Kidney epithelial cell (primary cell): ENCODE data around the gene AARSD1. TPM values are rescaled to one million over a fixed set of nuclear protein-coding genes. Genes with fewer than 3 reads are reported as not detected.

Experiments used
- DNase-seq: peaks from one replicate; pipeline ENCODE4 v3.0.0-alpha.2; 2010; ENCODE audit warnings: low read depth
- H3K27me3 ChIP-seq: 2 replicates; pipeline ENCODE4 v1.6.0; 2011; ENCODE audit warnings: low read length; ENCODE audit not compliant: control insufficient read depth, insufficient read depth
- H3K36me3 ChIP-seq: 2 replicates; pipeline ENCODE4 v1.5.1; 2011; ENCODE audit warnings: low read length; ENCODE audit not compliant: control insufficient read depth, insufficient read depth
- H3K4me3 ChIP-seq: 2 replicates; pipeline ENCODE4 v1.5.1; 2011; ENCODE audit warnings: low read depth, mild to moderate bottlenecking, control low read depth, low read length
- CTCF ChIP-seq: IDR thresholded peaks from 2 replicates; pipeline ENCODE4 v1.5.1; 2011; ENCODE audit warnings: mild to moderate bottlenecking, moderate library complexity, low read length, control low read depth, inconsistent platforms; ENCODE audit not compliant: insufficient read depth, poor library complexity, severe bottlenecking
- total RNA-seq: library from RNA; depleted of rRNA; stranded (reverse); fragments of >200 nt; gene quantifications from 2 replicates; pipeline ENCODE4 v1.2.3, GENCODE V29; 2015

Gene AARSD1
- total RNA-seq, 1 donor from 2014 or later: 40.0 TPM

DNA sequence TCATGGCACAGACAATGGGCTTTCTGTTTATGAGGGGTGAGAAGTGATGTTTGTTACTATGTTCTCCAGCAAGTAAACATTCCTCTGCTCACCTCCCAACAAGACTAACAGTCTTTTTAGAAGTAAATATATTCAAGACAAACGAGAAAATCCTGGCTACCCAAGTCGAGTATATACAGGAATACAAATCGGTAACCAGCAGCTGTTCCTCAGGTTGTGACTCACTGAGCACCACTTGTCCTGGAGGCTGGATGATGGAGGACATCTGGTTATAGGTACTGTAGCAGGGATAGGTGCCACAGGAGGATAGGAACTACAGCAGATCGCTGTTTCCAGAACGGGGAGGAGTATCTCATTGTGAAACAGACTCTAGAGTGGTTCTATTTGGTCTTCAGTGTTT is 28.6 kb upstream of the AARSD1 start:
- TF ChIP-seq CTCF: no peak
- Histone ChIP-seq H3K4me3 (no peak overlapping the region), H3K36me3 (peaks cover 5% of the 10 kb centered on the region), H3K27me3 (no peaks in the 10 kb centered on the region)
- DNase-seq: no peak

DNA sequence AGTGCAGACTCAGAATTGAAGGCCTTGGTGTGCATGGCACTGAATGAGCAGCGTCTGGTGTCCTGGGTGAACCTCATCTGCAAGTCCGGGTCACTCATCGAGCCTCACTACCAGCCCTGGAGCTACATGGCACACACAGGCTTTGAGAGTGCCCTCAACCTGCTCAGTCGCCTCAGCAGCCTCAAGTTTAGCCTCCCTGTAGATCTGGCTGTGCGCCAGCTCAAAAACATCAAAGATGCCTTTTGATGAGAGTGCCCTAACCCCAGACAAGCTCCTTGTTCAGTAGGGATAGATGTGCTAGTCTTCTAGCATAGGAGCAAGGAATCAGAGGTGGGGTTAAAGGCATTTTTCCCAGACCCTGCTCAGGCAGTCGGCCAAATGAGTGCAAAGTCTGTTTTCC is 27.2 kb upstream of the AARSD1 start:
- TF ChIP-seq CTCF: no peak
- Histone ChIP-seq H3K27me3 (no peaks in the 10 kb centered on the region), H3K4me3 (no peak overlapping the region), H3K36me3 (peaks cover 5% of the 10 kb centered on the region)
- no peak for DNase-seq

- no peak for DNase-seq
- Histone ChIP-seq H3K36me3 (peaks cover 6% of the 10 kb centered on the region), H3K4me3 (no peak overlapping the region), H3K27me3 (no peaks in the 10 kb centered on the region)
- no peak for TF ChIP-seq CTCF
These were observed 25.7 kb upstream of the AARSD1 start for GRCh38 chr17:42989726-42990652.

DNA sequence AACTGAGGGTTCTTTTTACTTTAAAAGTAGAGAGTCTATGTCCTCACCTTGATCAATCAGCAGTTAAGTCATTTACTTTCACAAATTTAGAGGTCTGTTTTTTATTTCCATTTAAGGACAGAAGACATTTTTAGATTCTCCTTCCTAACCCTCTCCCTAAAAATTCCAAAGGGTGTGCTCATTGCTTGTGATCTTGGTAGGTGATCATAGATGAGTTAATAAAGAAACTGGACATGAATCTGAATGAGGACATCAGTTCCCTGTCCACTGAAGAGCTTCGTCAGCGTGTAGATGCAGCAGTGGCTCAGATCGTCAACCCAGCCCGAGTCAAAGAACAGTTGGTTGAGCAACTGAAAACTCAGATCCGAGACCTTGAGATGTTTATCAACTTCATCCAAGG is 24.9 kb upstream of the AARSD1 start:
- DNase-seq: no peak
- no peak overlapping the region for H3K4me3 ChIP-seq

GRCh38 chr17:42985225-42985624 is 21.0 kb upstream of the AARSD1 start:
- DNase-seq: no peak
- Histone ChIP-seq H3K36me3 (peaks cover 2% of the 10 kb centered on the region), H3K4me3 (no peak overlapping the region), H3K27me3 (no peaks in the 10 kb centered on the region)
- TF ChIP-seq CTCF: no peak

More for the DNA sequence above, 24.9 kb upstream of the AARSD1 start:
- Histone ChIP-seq H3K27me3 (no peaks in the 10 kb centered on the region), H3K36me3 (peaks cover 5% of the 10 kb centered on the region)
- no peak for TF ChIP-seq CTCF

- Histone ChIP-seq H3K36me3 (peaks cover 2% of the 10 kb centered on the region), H3K27me3 (no peaks in the 10 kb centered on the region), H3K4me3 (no peak overlapping the region)
- no peak for DNase-seq
- TF ChIP-seq CTCF: no peak
These were observed 18.0 kb upstream of the AARSD1 start for GRCh38 chr17:42982266-42982665.
